NCI-H2196 (cell line): ENCODE results near the gene MPG.
"Not testable (repeated sequence)": the region's sequence is repeated elsewhere in the genome, so short reads cannot be mapped to it uniquely, and the experiment has no call there.

Source experiments
- DNase-seq: peaks from one replicate; lab custom pipeline; 2025; ENCODE audit not compliant: unreplicated experiment; lab: John Stamatoyannopoulos, UW

Gene MPG

DNA sequence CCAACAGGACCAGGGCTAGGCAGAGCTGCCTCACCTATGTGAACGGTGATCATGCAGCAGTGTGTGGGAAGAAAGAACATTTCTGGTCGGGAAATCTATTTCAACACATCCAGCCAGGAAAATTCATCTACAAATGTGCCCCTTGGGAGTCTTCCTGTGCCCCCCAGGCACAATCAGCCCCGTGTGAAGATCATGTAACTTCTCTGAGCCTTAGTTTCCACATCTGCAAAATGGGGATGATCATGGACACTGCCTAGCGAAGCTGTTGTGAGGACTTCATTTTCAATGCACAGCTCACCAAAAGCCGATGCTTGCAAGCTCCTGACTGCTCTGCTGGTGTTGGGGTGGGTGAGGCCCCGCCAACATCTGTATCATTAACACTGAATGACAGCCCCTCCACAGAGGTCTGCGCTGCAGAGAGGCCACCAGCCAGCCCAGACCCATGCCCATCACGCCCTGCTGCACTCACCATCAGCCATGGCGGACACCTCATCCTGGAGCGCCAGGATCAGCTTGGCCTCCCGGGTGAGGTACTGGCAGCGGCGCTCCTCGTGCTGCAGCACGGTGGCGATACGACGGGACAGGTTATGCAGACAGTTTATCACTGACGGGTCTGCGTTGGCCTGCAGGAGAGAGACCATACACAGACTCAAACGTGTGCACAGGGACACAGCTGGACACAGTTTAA is 34.3 kb downstream of the MPG start:
- no peak for DNase-seq

DNA sequence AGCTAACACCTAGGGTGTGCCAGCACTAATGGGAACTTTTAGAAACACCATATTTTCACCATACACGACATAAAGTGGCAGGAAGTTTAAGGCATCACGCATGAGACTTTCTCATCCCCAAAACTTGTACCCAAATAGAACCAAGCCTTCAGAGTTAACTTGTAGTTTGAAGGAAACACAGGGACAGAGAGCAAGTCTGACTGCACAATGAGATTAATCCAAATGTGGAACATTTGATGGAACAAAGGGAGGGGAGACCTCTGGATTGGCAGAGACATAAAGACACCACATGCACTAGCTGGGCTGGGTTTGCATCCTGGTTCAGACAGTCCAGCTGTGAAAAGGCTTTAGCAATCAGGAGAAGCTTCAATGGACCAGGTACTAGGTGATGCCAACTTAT is 36.3 kb downstream of the MPG start:
- DNase-seq, result no peak

GRCh38 chr16:116015-116414 is 38.0 kb downstream of the MPG start:
- DNase-seq, result no peak

GRCh38 chr16:117379-118365 is 39.6 kb downstream of the MPG start:
- DNase-seq, result peak; percentile 80

GRCh38 chr16:118857-119256 is 40.8 kb downstream of the MPG start:
- DNase-seq, result no peak

- DNase-seq, result no peak
Observed at GRCh38 chr16:119295-119694, 41.3 kb downstream of the MPG start.

DNA sequence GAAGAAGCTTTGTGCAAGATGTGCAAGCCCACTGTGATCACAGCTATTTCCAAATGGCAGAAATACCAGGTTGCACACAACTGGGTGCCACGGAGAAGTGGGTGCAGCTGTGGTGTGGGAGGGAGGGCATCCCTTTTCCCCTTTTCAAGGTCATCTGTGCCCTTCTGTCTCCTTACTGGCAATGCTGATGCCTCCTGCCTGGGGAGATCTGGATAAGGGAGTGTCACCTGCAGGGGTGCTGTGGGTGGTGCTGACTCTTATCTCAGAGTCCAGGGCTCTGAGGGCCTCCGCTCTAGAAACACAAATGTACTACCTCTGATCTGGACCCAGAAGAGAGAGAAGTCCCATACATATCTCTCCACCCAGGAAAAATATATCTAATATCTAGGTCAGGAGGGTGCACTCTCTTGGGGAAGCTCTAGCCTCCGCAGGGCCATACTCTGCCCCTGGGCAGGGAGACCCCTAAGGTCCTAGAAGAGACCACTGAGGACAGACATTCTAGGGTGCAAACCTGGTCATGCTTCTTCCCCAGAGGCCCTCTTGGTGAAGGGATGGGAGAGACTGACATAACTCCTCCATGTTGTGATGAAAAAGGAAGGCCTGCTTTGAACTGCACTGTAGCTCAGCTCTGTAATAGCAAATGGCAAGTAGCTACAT is 41.9 kb downstream of the MPG start:
- DNase-seq, result no peak

GRCh38 chr16:120756-121155 is 42.7 kb downstream of the MPG start:
- DNase-seq, result no peak

DNA sequence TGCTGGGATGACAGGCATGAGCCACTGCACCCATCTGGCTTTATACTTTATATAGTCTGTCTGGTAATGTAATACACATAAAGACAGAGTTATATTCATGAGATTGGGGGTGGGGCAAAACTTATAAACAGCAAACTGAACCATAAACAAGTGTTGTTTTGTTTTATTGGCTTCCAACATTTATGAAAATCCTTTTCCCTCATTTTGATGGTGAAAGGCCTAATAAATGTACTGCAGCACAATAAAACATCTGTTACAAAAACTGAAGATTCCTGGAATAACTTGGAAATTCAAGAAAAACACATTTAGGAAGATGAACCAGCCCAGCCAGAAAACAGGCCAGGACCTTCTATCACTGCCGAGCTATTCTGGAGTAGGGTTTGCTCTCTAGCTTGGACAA is 44.3 kb downstream of the MPG start:
- no peak for DNase-seq

- DNase-seq, result not testable (repeated sequence)
Observed at GRCh38 chr16:123558-124350, 45.7 kb downstream of the MPG start.

GRCh38 chr16:125011-125410 is 47.0 kb downstream of the MPG start:
- no peak for DNase-seq

DNA sequence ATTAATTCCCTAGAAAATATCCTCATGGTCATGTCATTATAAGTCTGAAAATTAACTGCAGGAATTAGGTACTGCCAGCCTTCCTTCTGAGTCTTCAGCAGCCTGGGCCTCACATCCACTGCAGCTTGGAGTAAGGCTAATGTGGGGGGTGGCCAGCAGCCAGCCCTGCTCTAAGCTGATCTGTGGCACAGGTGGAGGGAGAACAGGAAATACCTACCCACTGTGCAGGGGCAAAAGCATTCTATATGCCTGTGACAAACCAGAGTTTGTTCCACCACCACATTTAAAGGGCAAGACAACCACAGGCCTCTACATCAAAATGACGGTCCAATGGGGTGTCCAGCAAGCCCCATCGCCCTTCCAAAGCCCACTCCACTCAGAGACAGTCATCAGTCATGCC is 51.0 kb downstream of the MPG start:
- DNase-seq, result no peak

- no peak for DNase-seq
Observed at GRCh38 chr16:130533-131173, 52.6 kb downstream of the MPG start.

GRCh38 chr16:132120-132519 is 54.1 kb downstream of the MPG start:
- DNase-seq, result no peak

DNA sequence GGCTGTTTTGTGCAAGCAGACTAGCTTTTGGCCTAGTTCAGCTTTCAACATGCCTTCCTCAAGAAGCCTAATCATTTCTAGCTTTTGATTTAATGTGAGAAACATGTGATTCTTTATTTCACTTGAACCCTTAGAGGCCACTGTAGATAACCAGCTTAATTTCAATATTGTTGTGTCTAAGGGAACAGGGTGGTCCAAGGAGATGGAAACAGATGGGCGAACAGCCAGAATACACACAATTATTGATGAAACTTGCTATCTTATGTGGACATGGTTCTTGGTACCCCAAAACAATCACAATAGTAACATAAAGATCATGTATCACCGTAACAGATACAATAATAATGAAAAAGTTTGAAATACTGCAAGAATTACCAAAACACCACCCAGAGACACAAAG is 55.7 kb downstream of the MPG start:
- DNase-seq, result no peak
